HEK293T (cell line): Measurements from ENCODE around the gene XYLT2.

Experiments used
- CTCF ChIA-PET: fragments of 350-600 bp; formaldehyde crosslinking; extraction: SDS; loops from one replicate; lab custom pipeline; 2021; ENCODE audit warnings: antibody characterized with exemption, inconsistent platforms; lab: Yijun Ruan, JAX
- POLR2A ChIA-PET: fragments of 350-600 bp; formaldehyde crosslinking; extraction: SDS; loops from one replicate; lab custom pipeline; 2020; ENCODE audit warnings: antibody characterized with exemption, inconsistent platforms; lab: Yijun Ruan, JAX
- DNase-seq: peaks from one replicate; pipeline ENCODE4 v3.0.0; 2012; ENCODE audit warnings: mixed read lengths; ENCODE audit errors: extremely low spot score
- ARNT ChIP-seq: fragments of 450-650 bp; IDR thresholded peaks from 2 replicates; pipeline ENCODE4 v1.6.1; 2017; ENCODE audit warnings: mild to moderate bottlenecking
- BHLHE40 ChIP-seq: fragments of 450-650 bp; IDR thresholded peaks from 2 replicates; pipeline ENCODE4 v1.6.1; 2016; ENCODE audit warnings: mild to moderate bottlenecking, moderate library complexity, borderline replicate concordance
- CTBP1 ChIP-seq: fragments of 450-650 bp; IDR thresholded peaks from 2 replicates; pipeline ENCODE4 v1.6.1; 2016; ENCODE audit warnings: borderline replicate concordance
- ELF4 ChIP-seq: fragments of 450-650 bp; IDR thresholded peaks from 2 replicates; pipeline ENCODE4 v1.6.1; 2017; ENCODE audit warnings: antibody characterized with exemption
- FOXA1 ChIP-seq: fragments of 450-650 bp; IDR thresholded peaks from 2 replicates; pipeline ENCODE4 v1.6.1; 2016; ENCODE audit warnings: mild to moderate bottlenecking
- FOXK2 ChIP-seq: fragments of 450-650 bp; IDR thresholded peaks from 2 replicates; pipeline ENCODE4 v1.6.1; 2016; ENCODE audit warnings: mild to moderate bottlenecking
- FOXM1 ChIP-seq: fragments of 450-650 bp; IDR thresholded peaks from 2 replicates; pipeline ENCODE4 v1.6.1; 2017; ENCODE audit warnings: mild to moderate bottlenecking, borderline replicate concordance
- HDGF ChIP-seq: fragments of 450-650 bp; IDR thresholded peaks from 2 replicates; pipeline ENCODE4 v1.6.1; 2017; ENCODE audit warnings: antibody characterized with exemption, borderline replicate concordance
- L3MBTL2 ChIP-seq: fragments of 450-650 bp; conservative IDR thresholded peaks from 2 replicates; pipeline ENCODE4 v1.6.1; 2016; ENCODE audit warnings: mild to moderate bottlenecking
- LEF1 ChIP-seq: fragments of 450-650 bp; IDR thresholded peaks from 2 replicates; pipeline ENCODE4 v1.6.1; 2017; ENCODE audit warnings: mild to moderate bottlenecking, borderline replicate concordance
- NFRKB ChIP-seq: fragments of 450-650 bp; IDR thresholded peaks from 2 replicates; pipeline ENCODE4 v1.6.1; 2016; ENCODE audit warnings: mild to moderate bottlenecking, moderate library complexity
- SP1 ChIP-seq: fragments of 450-650 bp; IDR thresholded peaks from 2 replicates; pipeline ENCODE4 v1.6.1; 2017
- SUZ12 ChIP-seq: fragments of 450-650 bp; IDR thresholded peaks from 2 replicates; pipeline ENCODE4 v1.6.1; 2016; ENCODE audit warnings: mild to moderate bottlenecking
- TARDBP ChIP-seq: fragments of 450-650 bp; IDR thresholded peaks from 2 replicates; pipeline ENCODE4 v1.6.1; 2016
- ZNF384 ChIP-seq: fragments of 450-650 bp; IDR thresholded peaks from 2 replicates; pipeline ENCODE4 v1.6.1; 2016
- TF ChIP-seq, protein P1 (sequence below): fragments of 450-650 bp; IDR thresholded peaks from 2 replicates; pipeline ENCODE4 v1.6.1; 2016

The XYLT2 gene

GRCh38 chr17:50382931-50383330, 37.0 kb downstream of the XYLT2 start:
- TF ChIP-seq FOXA1 (no peak), FOXK2 (no peak), HDGF (no peak), FOXM1 (no peak), LEF1 (no peak), ELF4 (no peak), SP1 (no peak)
- TF ChIP-seq, protein P1, sequence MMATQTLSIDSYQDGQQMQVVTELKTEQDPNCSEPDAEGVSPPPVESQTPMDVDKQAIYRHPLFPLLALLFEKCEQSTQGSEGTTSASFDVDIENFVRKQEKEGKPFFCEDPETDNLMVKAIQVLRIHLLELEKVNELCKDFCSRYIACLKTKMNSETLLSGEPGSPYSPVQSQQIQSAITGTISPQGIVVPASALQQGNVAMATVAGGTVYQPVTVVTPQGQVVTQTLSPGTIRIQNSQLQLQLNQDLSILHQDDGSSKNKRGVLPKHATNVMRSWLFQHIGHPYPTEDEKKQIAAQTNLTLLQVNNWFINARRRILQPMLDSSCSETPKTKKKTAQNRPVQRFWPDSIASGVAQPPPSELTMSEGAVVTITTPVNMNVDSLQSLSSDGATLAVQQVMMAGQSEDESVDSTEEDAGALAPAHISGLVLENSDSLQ: no peak
- ChIA-PET POLR2A (interaction anchor here (2.5 to 2.7 kb wide), 2 partner anchors 8 to 14 kb away, joined by 9 to 22 read pairs; partner anchors contain the start of gene LRRC59), CTCF (no interaction called here)
- no peak for DNase-seq

GRCh38 chr17:50386510-50386909, 40.6 kb downstream of the XYLT2 start:
- TF ChIP-seq TARDBP: no peak
- no peak for TF ChIP-seq NFRKB
- TF ChIP-seq CTBP1: no peak
- TF ChIP-seq, protein P1: no peak
- no peak for TF ChIP-seq L3MBTL2
- TF ChIP-seq SUZ12: no peak
- TF ChIP-seq HDGF: no peak
- TF ChIP-seq ELF4: no peak
- TF ChIP-seq FOXM1: no peak
- no peak for TF ChIP-seq BHLHE40
- no peak for TF ChIP-seq FOXK2
- no peak for TF ChIP-seq ZNF384
- TF ChIP-seq LEF1: no peak
- CTCF ChIA-PET: no interaction called here
- DNase-seq: no peak
- POLR2A ChIA-PET: interaction anchor here (4.3 kb wide), 1 partner anchor 11 kb away, joined by 24 read pairs; the partner anchor contains the start of gene LRRC59

DNA sequence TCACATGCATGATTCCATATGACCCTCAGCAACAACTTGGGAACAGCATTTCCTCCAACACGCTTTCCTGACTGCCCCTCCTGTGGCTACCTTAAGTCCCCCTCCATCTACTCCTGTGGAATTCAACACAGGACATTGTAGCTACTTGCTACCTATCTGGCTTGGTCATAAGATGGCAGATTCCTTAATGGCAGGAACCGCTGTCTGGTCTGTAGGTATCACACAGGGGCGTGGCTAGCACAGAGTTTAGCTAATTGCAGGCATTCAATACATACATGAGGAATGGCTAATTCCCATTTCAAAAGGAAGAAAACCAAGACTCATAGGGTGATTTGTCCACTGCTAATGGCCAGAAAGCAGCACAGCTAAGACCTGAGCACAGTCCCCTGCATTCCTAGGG, 42.8 kb downstream of the XYLT2 start:
- POLR2A ChIA-PET: interaction anchor here (1.0 to 1.3 kb wide), 2 partner anchors 8 to 15 kb away, joined by 3 to 5 read pairs; partner anchors contain the start of gene LRRC59
- CTCF ChIA-PET: interaction anchor here (1.1 kb wide), 1 partner anchor 9 kb away, joined by 9 read pairs; the partner anchor contains the start of gene LRRC59
- TF ChIP-seq CTBP1 (no peak), BHLHE40 (no peak), HDGF (no peak), LEF1 (no peak), TARDBP (no peak), ARNT (no peak), ELF4 (no peak), FOXM1 (no peak), L3MBTL2 (no peak), NFRKB (no peak), FOXA1 (no peak), SP1 (no peak), FOXK2 (no peak)
- TF ChIP-seq, protein P1: no peak

DNA sequence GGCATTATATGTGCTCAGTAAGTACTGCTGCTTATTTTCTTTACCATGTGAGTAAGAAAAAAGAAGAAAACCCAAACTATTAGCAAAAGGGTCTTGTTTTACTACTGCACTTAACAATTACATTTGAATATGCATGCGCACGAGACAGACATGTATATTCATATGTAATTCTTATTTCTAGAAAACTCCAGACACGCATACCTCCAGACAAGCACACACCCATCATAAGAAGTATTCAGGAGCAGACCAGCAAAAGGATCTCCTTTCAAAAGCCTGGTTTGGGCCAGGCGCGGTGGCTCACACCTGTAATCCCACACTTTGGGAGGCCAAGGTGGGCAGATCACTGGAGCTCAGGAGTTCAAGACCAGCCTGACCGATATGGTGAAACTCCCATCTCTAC, 43.6 kb downstream of the XYLT2 start:
- CTCF ChIA-PET: interaction anchor here (1.1 kb wide), 1 partner anchor 8 kb away, joined by 9 read pairs; the partner anchor contains the start of gene LRRC59
- POLR2A ChIA-PET: interaction anchor here (1.0 to 1.3 kb wide), 2 partner anchors 8 to 16 kb away, joined by 3 to 5 read pairs; partner anchors contain the start of gene LRRC59
- no peak for TF ChIP-seq ZNF384
- no peak for DNase-seq

More for the DNA sequence above, 42.8 kb downstream of the XYLT2 start:
- no peak for DNase-seq

- ChIA-PET POLR2A (no interaction called here), CTCF (no interaction called here)
- TF ChIP-seq LEF1 (no peak), ARNT (no peak), HDGF (no peak), SP1 (no peak), SUZ12 (no peak), TARDBP (no peak), ELF4 (no peak), FOXA1 (no peak), ZNF384 (no peak)
- TF ChIP-seq, protein P1: no peak
- DNase-seq: no peak
Observed at GRCh38 chr17:50392621-50393020, 46.7 kb downstream of the XYLT2 start.

GRCh38 chr17:50393700-50394099, 47.8 kb downstream of the XYLT2 start:
- ChIA-PET POLR2A (no interaction called here), CTCF (no interaction called here)
- no peak for TF ChIP-seq BHLHE40
- TF ChIP-seq L3MBTL2: no peak
- TF ChIP-seq FOXM1: no peak
- no peak for TF ChIP-seq FOXA1
- TF ChIP-seq CTBP1: no peak
- no peak for TF ChIP-seq SUZ12
- TF ChIP-seq TARDBP: no peak
- no peak for TF ChIP-seq FOXK2
- no peak for TF ChIP-seq ELF4
- DNase-seq: no peak
